Keratinocyte (primary cell): ENCODE data around the gene MYO7B.

Source experiments
- EZH2 ChIP-seq: IDR thresholded peaks from one replicate; pipeline ENCODE4 v1.6.1; 2012; ENCODE audit warnings: inconsistent platforms, mild to moderate bottlenecking, low read length, moderate library complexity
- TF ChIP-seq, protein P1 (sequence below), 3 experiments: IDR thresholded peaks in 1 of 3; conservative IDR thresholded peaks in 1 of 3; optimal IDR thresholded peaks in 1 of 3; 2 replicates in 2 of 3; 3 replicates in 1 of 3; pipeline versions ENCODE3 to v1.5.1; 2011; ENCODE audit warnings: low read length in 3 of 3, mild to moderate bottlenecking in 3 of 3, moderate library complexity in 2 of 3, control low read depth in 1 of 3, inconsistent platforms in 1 of 3; ENCODE audit not compliant: insufficient read depth in 2 of 3; ENCODE audit errors: extremely low read depth in 1 of 3

DNA sequence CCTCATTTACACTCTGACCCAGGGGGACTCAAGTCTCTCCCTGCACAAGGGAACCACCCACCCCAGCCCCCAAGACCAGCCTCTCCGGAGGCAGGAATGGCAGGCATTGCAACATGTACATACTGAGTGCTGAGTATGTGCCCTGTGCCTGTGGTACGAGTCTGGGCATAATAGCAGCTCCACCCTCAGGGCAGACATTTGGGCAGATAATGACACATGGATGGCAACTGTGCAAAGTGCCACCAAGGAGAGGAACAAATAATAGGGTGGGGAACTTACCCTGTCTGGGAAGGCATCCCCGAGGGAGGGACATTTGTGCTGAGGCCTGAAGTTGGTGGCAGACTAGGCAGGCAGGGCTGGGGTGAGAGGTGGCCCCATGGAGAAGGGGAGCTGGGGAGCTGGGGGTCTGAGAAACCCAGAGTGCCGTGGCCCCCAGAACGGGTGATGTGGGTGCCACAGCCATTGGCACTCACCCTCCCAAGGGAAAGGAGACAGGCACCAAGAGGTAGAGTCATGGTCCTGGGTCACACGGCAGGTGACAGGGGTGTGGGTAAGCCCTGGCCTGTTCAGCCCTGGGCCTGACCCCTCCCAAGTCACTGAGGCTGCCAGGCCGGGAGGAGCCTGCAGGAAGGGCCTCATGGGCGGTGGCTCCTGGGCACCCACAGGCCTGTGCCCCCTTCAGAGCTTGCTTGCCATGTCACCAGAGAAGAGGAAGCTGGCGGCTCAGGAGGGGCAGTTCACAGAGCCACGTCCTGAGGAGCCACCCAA lies 94.8 kb downstream of the MYO7B start:
- TF ChIP-seq EZH2: no peak
- TF ChIP-seq, protein P1, sequence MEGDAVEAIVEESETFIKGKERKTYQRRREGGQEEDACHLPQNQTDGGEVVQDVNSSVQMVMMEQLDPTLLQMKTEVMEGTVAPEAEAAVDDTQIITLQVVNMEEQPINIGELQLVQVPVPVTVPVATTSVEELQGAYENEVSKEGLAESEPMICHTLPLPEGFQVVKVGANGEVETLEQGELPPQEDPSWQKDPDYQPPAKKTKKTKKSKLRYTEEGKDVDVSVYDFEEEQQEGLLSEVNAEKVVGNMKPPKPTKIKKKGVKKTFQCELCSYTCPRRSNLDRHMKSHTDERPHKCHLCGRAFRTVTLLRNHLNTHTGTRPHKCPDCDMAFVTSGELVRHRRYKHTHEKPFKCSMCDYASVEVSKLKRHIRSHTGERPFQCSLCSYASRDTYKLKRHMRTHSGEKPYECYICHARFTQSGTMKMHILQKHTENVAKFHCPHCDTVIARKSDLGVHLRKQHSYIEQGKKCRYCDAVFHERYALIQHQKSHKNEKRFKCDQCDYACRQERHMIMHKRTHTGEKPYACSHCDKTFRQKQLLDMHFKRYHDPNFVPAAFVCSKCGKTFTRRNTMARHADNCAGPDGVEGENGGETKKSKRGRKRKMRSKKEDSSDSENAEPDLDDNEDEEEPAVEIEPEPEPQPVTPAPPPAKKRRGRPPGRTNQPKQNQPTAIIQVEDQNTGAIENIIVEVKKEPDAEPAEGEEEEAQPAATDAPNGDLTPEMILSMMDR (optimal IDR thresholded peaks at IDR 0.05 in 1 of 3, IDR thresholded peaks at IDR 0.05 in 1 of 3, conservative IDR thresholded peaks at IDR 0.05 in 1 of 3; ENCODE audit: extremely low read depth in 1 of 3, insufficient read depth in 2 of 3, low read length in 3 of 3): no peak
